Omental fat pad (tissue), 4 donors: ENCODE results near the gene CTDP1. TPM values are rescaled to one million over a fixed set of nuclear protein-coding genes. Genes with fewer than 3 reads are reported as not detected.

Source experiments
- ATAC-seq: fragments of 150-250 bp; one replicate; pipeline ENCODE4 v1.9.1; 2016; ENCODE audit warnings: mild to moderate bottlenecking, moderate library complexity; ENCODE audit not compliant: low FRiP score
- DNase-seq: peaks from one replicate; pipeline ENCODE4 v3.0.0-alpha.2; 2019; ENCODE audit warnings: low spot score
- CTCF ChIP-seq, 3 donors: fragments of 450-650 bp; IDR thresholded peaks; one replicate each; pipeline ENCODE4 v1.5.1; 2016 to 2017; ENCODE audit warnings: antibody characterized with exemption in 3 of 3, mild to moderate bottlenecking in 3 of 3, moderate library complexity in 2 of 3
- total RNA-seq, 4 donors: library from RNA; depleted of rRNA; stranded (reverse); fragments of >200 nt; gene quantifications; one replicate each; pipeline ENCODE4 v1.1.0, GENCODE V29; 2016

Gene CTDP1
- total RNA-seq, 4 donors from 2014 or later = 11.8 to 25.2 (median 16.0) TPM

DNA sequence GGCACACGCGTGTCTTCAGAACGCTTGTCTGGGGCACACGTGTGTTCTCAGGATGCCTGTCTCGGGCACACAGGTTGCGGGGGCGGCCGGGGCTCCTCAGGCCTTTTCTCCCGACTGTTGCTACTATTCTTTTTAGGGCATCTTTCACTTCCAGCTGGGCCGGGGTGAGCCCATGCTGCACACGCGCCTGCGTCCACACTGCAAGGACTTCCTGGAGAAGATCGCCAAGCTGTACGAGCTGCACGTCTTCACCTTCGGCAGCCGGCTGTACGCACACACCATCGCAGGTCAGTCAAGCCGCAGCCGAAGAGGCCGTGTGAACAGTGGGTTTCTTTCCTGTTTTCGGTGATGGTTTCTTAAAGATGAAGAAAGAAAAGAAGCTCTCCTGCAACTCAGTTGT is 25.0 kb downstream of the CTDP1 start:
- DNase-seq = no peak
- TF ChIP-seq CTCF (IDR thresholded peaks at IDR 0.05) = no peak
- ATAC-seq = no peak

DNA sequence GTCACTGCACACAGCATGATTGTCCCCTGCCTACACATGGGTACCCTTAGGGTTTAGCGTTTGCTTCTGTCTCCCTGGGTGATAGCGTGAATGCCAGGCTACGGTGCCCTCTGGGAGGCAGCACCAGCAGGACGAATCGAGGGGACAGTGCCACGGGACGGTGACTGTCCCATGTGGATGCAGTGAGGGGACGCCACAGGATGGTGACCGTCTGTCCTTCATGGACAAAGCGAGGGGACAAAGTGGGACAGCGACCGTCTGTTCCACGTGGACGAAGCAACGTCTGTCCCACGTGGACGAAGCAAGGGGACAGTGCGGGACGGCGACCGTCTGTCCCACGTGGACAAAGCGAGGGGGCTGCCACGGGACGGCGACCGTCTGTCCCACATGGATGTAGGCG is 25.7 kb downstream of the CTDP1 start:
- no peak for TF ChIP-seq CTCF (IDR thresholded peaks at IDR 0.05)
- DNase-seq (no peak), ATAC-seq (no peak)

DNA sequence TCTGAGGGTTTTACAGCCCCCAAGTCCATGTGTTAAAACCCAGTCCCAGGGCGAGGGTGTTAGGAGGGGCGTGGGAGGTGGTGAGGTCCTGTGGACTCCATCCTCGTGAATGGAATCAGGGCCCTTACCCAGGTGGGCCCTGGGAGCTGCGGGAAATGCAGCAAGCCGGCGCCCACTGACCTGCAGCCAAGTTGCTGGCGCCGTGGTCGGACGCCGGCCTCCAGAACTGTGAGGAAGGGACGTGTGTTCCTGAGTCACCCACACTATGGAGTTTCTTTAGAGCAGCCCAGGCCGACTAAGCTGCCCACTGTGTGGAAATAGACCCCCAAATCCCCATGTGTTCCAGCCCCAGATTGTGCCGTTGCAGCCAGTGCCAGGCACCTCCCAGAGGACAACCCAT is 26.4 kb downstream of the CTDP1 start:
- DNase-seq = no peak
- ATAC-seq = no peak
- TF ChIP-seq CTCF (IDR thresholded peaks at IDR 0.05) = no peak

GRCh38 chr18:79706658-79707057 is 27.1 kb downstream of the CTDP1 start:
- TF ChIP-seq CTCF (IDR thresholded peaks at IDR 0.05) = no peak
- DNase-seq = no peak

GRCh38 chr18:79707239-79707638 is 27.6 kb downstream of the CTDP1 start:
- TF ChIP-seq CTCF (IDR thresholded peaks at IDR 0.05) = no peak
- DNase-seq (no peak), ATAC-seq (no peak)

More at GRCh38 chr18:79706658-79707057, 27.1 kb downstream of the CTDP1 start:
- ATAC-seq = no peak

GRCh38 chr18:79707671-79708070 is 28.1 kb downstream of the CTDP1 start:
- DNase-seq = no peak
- ATAC-seq = no peak
- TF ChIP-seq CTCF (IDR thresholded peaks at IDR 0.05) = no peak

GRCh38 chr18:79708412-79708811 is 28.8 kb downstream of the CTDP1 start:
- no peak for ATAC-seq
- no peak for DNase-seq
- TF ChIP-seq CTCF (IDR thresholded peaks at IDR 0.05) = no peak
